Esophagus muscularis mucosa (tissue), 4 donors: Measurements from ENCODE around the gene TALDO1. TPM values are rescaled to one million over a fixed set of nuclear protein-coding genes. Genes with fewer than 3 reads are reported as not detected.

Experiments
- DNase-seq: peaks from one replicate; pipeline ENCODE4 v3.0.0-alpha.2; 2017; ENCODE audit errors: extremely low spot score
- H3K27ac ChIP-seq, 4 donors: fragments of 200-600 bp; sonication (generic); replicated peaks in 1 of 4; 1 replicate in 3 of 4; 2 replicates in 1 of 4; pipeline ENCODE4 v1.5.1; 2016 to 2019; ENCODE audit warnings: mild to moderate bottlenecking in 1 of 4
- H3K27me3 ChIP-seq, 4 donors: fragments of 200-600 bp; sonication (generic); one replicate each; pipeline versions ENCODE4 v1.5.1 to v1.6.0; 2016 to 2019
- H3K36me3 ChIP-seq, 4 donors: fragments of 200-600 bp; sonication (generic); one replicate each; pipeline ENCODE4 v1.5.1; 2016 to 2019
- H3K4me1 ChIP-seq, 4 donors: fragments of 200-600 bp; sonication (generic); one replicate each; pipeline ENCODE4 v1.5.1; 2016 to 2019
- H3K4me3 ChIP-seq, 4 donors: fragments of 200-600 bp; sonication (generic); 1 replicate in 2 of 4; 2 replicates in 2 of 4; pipeline ENCODE4 v1.5.1; 2016 to 2019; ENCODE audit warnings: mild to moderate bottlenecking in 4 of 4, moderate library complexity in 1 of 4
- H3K9me3 ChIP-seq, 4 donors: fragments of 200-600 bp; sonication (generic); 1 replicate in 3 of 4; 2 replicates in 1 of 4; pipeline ENCODE4 v1.5.1; 2016 to 2019
- EP300 ChIP-seq: sonication (generic); formaldehyde crosslinking; IDR thresholded peaks from one replicate; pipeline ENCODE4 v1.6.1; 2017; ENCODE audit warnings: antibody characterized with exemption
- POLR2A ChIP-seq: fragments of 450-650 bp; IDR thresholded peaks from one replicate; pipeline ENCODE4 v1.6.1; 2017; ENCODE audit warnings: antibody characterized with exemption, moderate library complexity, mild to moderate bottlenecking, low read depth
- POLR2AphosphoS5 ChIP-seq, 2 donors: sonication (generic); formaldehyde crosslinking; IDR thresholded peaks; one replicate each; pipeline ENCODE4 v1.6.1; 2017; ENCODE audit warnings: antibody characterized with exemption in 2 of 2
- WGBS: methylation state at CpG from one replicate; pipeline ENCODE4 v1.1.5; 2018; 5-methylcytosine and 5-hydroxymethylcytosine counted together
- intact Hi-C: fragments of 100-400 bp; cut with DNase I; formaldehyde crosslinking; loops from one replicate; pipeline ENCODE4 v1.15.1; 2023
- total RNA-seq, 4 donors: library from RNA; depleted of rRNA; stranded (reverse); fragments of >200 nt; gene quantifications; one replicate each; pipeline versions ENCODE4 v1.1.0 to v1.2.1, GENCODE V29; 2016
- TF ChIP-seq, protein P1 (sequence below), 3 experiments: fragments of 200-600 bp in 2 of 3; fragments of 450-650 bp in 1 of 3; sonication (generic) in 2 of 3; IDR thresholded peaks; one replicate each; pipeline ENCODE4 v1.5.1; 2017 to 2019; ENCODE audit warnings: antibody characterized with exemption in 3 of 3, mild to moderate bottlenecking in 2 of 3, moderate library complexity in 1 of 3

Gene TALDO1
- total RNA-seq, 4 donors from 2014 or later = 168 to 231 (median 186) TPM

DNA sequence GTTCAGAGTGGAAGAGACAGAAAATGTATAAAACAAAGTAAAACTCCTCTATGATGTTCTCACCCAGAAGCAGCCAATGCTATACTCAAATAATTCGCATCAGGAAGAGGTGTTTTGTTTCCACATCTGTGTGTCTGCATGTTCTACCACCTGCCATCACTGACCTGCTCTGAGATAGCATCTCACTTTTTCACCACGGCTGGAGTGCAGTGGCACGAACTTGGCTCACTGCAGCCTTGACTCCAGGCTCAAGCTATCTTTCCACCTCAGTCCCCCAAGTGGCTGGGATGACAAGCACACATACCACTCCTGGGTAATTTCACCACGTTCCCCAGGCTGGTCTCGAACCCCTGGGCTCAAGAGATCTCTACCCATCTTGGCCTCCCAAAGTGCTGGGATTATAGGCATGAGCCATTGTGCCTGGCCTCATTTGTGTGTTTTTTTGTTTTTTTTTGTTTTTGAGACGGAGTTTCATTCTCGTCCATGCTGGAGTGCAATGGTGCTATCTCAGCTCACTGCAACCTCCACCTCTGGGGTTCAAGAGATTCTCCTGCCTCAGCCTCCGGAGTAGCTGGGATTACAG lies 14.4 kb downstream of the TALDO1 start:
- Histone ChIP-seq H3K4me1 (peaks cover 0 to 9% (median 0%) of the 10 kb centered on the region in 4 donors), H3K36me3 (peaks cover 50 to 98% (median 93%) of the 10 kb centered on the region in 4 donors), H3K27ac (no peak overlapping the region), H3K9me3 (no peaks in the 10 kb centered on the region), H3K4me3 (no peak overlapping the region), H3K27me3 (no peaks in the 10 kb centered on the region)
- TF ChIP-seq POLR2AphosphoS5 (IDR thresholded peaks at IDR 0.05) (no peak), EP300 (no peak), POLR2A (no peak)
- TF ChIP-seq, protein P1, sequence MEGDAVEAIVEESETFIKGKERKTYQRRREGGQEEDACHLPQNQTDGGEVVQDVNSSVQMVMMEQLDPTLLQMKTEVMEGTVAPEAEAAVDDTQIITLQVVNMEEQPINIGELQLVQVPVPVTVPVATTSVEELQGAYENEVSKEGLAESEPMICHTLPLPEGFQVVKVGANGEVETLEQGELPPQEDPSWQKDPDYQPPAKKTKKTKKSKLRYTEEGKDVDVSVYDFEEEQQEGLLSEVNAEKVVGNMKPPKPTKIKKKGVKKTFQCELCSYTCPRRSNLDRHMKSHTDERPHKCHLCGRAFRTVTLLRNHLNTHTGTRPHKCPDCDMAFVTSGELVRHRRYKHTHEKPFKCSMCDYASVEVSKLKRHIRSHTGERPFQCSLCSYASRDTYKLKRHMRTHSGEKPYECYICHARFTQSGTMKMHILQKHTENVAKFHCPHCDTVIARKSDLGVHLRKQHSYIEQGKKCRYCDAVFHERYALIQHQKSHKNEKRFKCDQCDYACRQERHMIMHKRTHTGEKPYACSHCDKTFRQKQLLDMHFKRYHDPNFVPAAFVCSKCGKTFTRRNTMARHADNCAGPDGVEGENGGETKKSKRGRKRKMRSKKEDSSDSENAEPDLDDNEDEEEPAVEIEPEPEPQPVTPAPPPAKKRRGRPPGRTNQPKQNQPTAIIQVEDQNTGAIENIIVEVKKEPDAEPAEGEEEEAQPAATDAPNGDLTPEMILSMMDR (IDR thresholded peaks at IDR 0.05) = no peak
- 78% methylated on average over 7 of the region's 8 CpGs for WGBS
- intact Hi-C loops = no loop called here
- no peak for DNase-seq

DNA sequence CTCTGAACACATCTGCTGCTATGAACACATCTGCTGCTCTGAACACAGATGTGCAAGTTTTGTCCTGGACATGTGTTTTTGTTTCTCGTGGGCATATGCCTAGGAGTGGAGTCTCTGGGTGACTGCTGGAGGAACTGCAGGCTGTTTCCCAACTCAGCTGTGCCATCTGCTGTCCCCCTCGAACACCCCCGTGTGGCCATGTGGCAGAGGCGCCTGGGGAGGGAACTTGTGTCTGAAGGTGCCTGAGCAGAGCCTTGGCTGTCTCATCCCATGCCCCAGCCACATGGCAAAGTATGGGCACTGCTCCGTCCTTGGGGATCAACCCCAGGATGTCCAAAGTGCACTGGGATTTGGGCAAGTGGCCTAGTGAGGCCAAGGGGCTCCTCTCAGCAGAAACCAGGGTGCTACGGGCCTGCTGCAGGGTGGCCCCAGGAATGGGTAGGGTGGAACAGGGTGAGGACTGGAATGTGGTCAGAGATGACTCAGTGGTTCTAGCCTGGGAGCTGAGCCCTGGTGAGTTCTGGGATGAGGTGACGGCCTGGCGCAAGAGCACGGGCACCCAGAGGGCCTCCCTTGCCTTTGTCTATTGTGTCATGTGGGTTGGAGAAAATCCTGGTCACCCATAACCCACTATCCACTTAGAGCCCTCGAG lies 15.3 kb downstream of the TALDO1 start:
- DNase-seq = no peak
- H3K27ac ChIP-seq = no peak overlapping the region
- peaks cover 0 to 9% (median 0%) of the 10 kb centered on the region in 4 donors for H3K4me1 ChIP-seq
- H3K9me3 ChIP-seq = no peaks in the 10 kb centered on the region
- peaks cover 50 to 98% (median 93%) of the 10 kb centered on the region in 4 donors for H3K36me3 ChIP-seq
- WGBS = 75% methylated on average over 5 of the region's 10 CpGs
- intact Hi-C loops = no loop called here
- no peak overlapping the region for H3K4me3 ChIP-seq
- TF ChIP-seq POLR2AphosphoS5 (IDR thresholded peaks at IDR 0.05) (peak in 1 of 2 donors; percentile 5), POLR2A (no peak)
- no peaks in the 10 kb centered on the region for H3K27me3 ChIP-seq

DNA sequence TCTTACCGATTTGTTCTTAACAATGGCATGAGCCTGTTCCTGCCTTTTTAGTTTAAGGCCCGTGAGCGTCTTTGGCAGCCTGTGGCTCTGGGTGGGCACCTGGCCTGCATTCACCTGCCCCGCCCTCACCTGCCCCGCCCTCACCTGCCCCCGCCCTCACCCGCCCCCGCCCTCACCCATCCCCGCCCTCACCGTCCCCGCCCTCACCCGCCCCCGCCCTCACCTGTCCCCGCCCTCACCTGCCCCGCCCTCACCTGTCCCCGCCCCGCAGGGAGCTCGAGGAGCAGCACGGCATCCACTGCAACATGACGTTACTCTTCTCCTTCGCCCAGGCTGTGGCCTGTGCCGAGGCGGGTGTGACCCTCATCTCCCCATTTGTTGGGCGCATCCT lies 15.8 kb downstream of the TALDO1 start:
- no peaks in the 10 kb centered on the region for H3K9me3 ChIP-seq
- H3K27me3 ChIP-seq = no peaks in the 10 kb centered on the region
- peaks cover 0 to 9% (median 0%) of the 10 kb centered on the region in 4 donors for H3K4me1 ChIP-seq
- H3K4me3 ChIP-seq = no peak overlapping the region
- peaks cover 50 to 95% (median 89%) of the 10 kb centered on the region in 4 donors for H3K36me3 ChIP-seq
- H3K27ac ChIP-seq = no peak overlapping the region
- WGBS = 75% methylated on average over 9 of the region's 24 CpGs
- DNase-seq = no peak
- no peak for TF ChIP-seq POLR2AphosphoS5 (IDR thresholded peaks at IDR 0.05)
- TF ChIP-seq, protein P1 (IDR thresholded peaks at IDR 0.05) = no peak
- TF ChIP-seq EP300 = no peak
- TF ChIP-seq POLR2A = no peak
- intact Hi-C loops = no loop called here

DNA sequence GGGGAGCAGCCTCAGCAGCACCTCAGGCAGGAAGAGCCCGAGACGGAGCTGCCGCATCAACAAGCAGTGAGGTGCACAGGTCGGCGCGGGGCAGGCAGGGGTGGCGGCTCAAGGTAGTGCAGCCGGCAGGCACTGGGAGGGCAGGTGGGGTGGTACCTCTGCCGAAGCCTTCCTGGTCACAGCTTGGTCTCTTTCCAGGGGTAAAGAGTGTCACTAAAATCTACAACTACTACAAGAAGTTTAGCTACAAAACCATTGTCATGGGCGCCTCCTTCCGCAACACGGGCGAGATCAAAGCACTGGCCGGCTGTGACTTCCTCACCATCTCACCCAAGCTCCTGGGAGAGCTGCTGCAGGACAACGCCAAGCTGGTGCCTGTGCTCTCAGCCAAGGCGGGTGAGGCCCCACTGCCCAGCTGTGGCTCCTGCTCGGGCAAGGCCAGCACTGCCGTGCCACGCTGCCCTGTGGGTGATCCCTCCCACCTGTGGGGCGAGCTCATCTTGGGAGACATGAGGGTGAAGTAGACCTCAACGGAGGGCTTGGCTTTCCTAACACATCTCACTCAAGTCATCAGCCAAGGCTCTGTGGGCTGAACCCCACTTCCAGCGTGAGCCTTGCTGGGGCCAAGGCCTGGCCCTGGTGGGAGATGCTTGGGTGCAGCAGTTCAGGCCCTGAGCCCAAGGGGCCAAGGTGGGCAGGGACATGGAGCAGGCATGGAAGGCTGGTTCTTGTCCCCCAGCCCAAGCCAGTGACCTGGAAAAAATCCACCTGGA lies 16.5 kb downstream of the TALDO1 start:
- Histone ChIP-seq H3K4me3 (no peak overlapping the region), H3K27ac (no peak overlapping the region), H3K27me3 (no peaks in the 10 kb centered on the region), H3K4me1 (peaks cover 0 to 9% (median 0%) of the 10 kb centered on the region in 4 donors), H3K9me3 (no peaks in the 10 kb centered on the region), H3K36me3 (peaks cover 50 to 95% (median 88%) of the 10 kb centered on the region in 4 donors)
- WGBS = 93% methylated on average over 15 of the region's 22 CpGs
- intact Hi-C loops = no loop called here
- DNase-seq = no peak
- TF ChIP-seq POLR2A (no peak), EP300 (no peak), POLR2AphosphoS5 (IDR thresholded peaks at IDR 0.05) (no peak)

DNA sequence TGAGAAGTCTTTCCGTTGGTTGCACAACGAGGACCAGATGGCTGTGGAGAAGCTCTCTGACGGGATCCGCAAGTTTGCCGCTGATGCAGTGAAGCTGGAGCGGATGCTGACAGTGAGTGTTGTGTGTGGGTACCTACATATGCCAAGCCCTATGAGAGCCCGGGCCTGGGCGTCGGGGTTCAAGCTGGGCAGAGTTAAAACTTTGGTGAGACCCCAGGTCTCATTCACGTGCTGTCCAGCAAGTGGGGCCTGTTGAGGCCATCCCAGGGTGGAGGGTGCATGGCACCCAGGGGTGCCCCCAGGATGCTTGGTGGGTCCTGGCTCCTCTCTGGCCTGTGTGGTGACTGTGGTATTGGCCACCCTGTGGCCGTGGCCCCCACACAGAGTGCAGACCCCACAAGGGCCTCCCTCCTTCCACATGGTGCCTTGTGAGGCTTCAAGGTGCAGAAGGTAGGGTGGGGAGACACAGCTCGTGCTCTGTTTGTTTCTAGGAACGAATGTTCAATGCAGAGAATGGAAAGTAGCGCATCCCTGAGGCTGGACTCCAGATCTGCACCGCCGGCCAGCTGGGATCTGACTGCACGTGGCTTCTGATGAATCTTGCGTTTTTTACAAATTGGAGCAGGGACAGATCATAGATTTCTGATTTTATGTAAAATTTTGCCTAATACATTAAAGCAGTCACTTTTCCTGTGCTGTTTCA lies 17.2 kb downstream of the TALDO1 start:
- Histone ChIP-seq H3K36me3 (peaks cover 43 to 93% (median 83%) of the 10 kb centered on the region in 4 donors), H3K27ac (no peak overlapping the region), H3K4me1 (peaks cover 0 to 9% (median 0%) of the 10 kb centered on the region in 4 donors), H3K4me3 (no peak overlapping the region), H3K27me3 (no peaks in the 10 kb centered on the region), H3K9me3 (no peaks in the 10 kb centered on the region)
- TF ChIP-seq EP300 (no peak), POLR2A (no peak), POLR2AphosphoS5 (IDR thresholded peaks at IDR 0.05) (no peak)
- TF ChIP-seq, protein P1 (IDR thresholded peaks at IDR 0.05) = no peak
- intact Hi-C loops = no loop called here
- DNase-seq = no peak
- WGBS = 80% methylated on average over 16 of the region's 18 CpGs
